Measurements from ENCODE around the gene PCCA. TPM values are rescaled to one million over a fixed set of nuclear protein-coding genes. Genes with fewer than 3 reads are reported as not detected.
"Not testable (repeated sequence)": the region's sequence is repeated elsewhere in the genome, so short reads cannot be mapped to it uniquely, and the experiment has no call there.

Gene PCCA
- total RNA-seq, 1 donor from 2014 or later = 3.6 TPM

DNA sequence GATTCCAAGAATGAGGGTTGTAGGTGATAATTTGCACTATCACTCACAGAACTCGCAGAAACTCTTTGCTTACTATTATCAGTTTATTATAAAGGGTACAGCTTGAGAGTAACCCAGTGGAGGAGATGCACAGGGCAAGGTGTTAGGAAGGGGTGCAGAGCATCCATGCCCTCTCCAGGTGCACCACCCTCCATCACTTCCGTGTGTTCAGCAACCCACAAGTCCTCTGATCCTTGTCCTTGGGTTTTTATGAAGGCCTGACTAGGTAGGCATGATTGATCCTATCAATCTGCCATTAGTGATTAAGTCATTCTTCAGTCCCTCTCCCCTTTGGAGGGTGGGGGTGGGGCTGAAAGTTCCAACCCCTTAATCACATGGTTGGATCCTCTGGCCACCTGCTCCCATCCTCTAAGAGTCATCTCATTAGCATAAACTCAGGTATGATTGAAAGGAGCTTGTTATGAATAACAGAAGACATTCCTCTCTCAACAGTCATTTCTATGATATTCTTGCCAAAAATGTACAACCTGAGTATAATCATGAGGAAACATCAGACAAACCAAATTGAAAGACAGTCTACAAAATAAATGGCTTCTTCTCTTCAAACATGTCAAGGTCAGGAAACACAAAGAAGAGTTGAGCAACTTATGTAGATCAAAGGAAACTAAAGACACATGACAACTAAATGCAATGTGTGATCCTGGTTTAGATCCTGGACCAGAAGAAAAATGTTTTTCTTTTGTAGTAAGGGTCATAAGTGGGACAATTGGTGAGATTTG, 225.4 kb downstream of the PCCA start:
- TF ChIP-seq, protein P1, sequence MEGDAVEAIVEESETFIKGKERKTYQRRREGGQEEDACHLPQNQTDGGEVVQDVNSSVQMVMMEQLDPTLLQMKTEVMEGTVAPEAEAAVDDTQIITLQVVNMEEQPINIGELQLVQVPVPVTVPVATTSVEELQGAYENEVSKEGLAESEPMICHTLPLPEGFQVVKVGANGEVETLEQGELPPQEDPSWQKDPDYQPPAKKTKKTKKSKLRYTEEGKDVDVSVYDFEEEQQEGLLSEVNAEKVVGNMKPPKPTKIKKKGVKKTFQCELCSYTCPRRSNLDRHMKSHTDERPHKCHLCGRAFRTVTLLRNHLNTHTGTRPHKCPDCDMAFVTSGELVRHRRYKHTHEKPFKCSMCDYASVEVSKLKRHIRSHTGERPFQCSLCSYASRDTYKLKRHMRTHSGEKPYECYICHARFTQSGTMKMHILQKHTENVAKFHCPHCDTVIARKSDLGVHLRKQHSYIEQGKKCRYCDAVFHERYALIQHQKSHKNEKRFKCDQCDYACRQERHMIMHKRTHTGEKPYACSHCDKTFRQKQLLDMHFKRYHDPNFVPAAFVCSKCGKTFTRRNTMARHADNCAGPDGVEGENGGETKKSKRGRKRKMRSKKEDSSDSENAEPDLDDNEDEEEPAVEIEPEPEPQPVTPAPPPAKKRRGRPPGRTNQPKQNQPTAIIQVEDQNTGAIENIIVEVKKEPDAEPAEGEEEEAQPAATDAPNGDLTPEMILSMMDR (IDR thresholded peaks at IDR 0.05) = no peak
- intact Hi-C loops (cut with DNase I) = no loop called here
- no peaks in the 10 kb centered on the region for H3K27me3 ChIP-seq
- H3K4me3 ChIP-seq = no peak overlapping the region
- peaks cover 4% of the 10 kb centered on the region in 2 donors for H3K36me3 ChIP-seq
- H3K9me3 ChIP-seq = no peaks in the 10 kb centered on the region
- H3K27ac ChIP-seq = no peak overlapping the region
- no peaks in the 10 kb centered on the region for H3K4me1 ChIP-seq
- DNase-seq (ENCODE audit: low spot score in 2 of 2) = no peak

DNA sequence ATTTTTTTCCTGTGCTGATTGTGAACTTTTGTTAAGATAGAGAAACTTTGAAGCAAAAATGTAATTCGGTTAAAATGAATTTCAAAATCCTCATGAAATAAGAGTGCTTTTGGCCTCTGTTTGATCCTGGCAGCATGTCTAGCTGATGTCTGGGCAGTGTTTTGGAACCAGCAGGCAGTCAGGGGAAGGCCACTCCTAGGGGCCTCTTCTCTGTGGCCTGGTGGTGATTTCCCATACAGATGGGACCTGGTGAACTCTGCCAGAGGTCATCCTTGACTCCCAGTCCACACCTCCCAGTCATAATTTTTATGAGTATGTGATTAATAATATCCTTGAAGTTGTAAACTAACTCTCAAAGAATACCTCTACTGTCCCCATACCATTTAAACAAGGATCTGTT, 226.6 kb downstream of the PCCA start:
- peaks cover 4% of the 10 kb centered on the region in 2 donors for H3K36me3 ChIP-seq
- no peaks in the 10 kb centered on the region for H3K27me3 ChIP-seq
- H3K4me1 ChIP-seq = no peaks in the 10 kb centered on the region
- no peak overlapping the region for H3K4me3 ChIP-seq
- TF ChIP-seq, protein P1 (IDR thresholded peaks at IDR 0.05) = no peak
- intact Hi-C loops (cut with DNase I) = no loop called here
- DNase-seq (ENCODE audit: low spot score in 2 of 2) = no peak
- H3K27ac ChIP-seq = no peak overlapping the region
- H3K9me3 ChIP-seq = no peaks in the 10 kb centered on the region

DNA sequence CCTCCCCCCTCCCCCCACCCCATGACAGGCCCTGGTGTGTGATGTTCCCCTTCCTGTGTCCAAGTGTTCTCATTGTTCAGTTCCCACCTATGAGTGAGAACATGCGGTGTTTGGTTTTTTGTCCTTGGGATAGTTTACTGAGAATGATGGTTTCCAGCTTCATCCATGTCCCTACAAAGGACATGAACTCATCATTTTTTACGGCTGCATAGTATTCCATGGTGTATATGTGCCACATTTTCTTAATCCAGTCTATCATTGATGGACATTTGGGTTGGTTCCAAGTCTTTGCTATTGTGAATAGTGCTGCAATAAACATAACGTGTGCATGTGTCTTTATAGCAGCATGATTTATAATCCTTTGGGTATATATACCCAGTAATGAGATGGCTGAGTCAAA, 229.6 kb downstream of the PCCA start:
- H3K9me3 ChIP-seq; DNase-seq (ENCODE audit: low spot score in 2 of 2); H3K27me3 ChIP-seq; H3K4me1 ChIP-seq; intact Hi-C loops (cut with DNase I); H3K27ac ChIP-seq; H3K4me3 ChIP-seq: not testable (repeated sequence)
- peaks cover 8 to 16% of the 10 kb centered on the region in 2 donors for H3K36me3 ChIP-seq

DNA sequence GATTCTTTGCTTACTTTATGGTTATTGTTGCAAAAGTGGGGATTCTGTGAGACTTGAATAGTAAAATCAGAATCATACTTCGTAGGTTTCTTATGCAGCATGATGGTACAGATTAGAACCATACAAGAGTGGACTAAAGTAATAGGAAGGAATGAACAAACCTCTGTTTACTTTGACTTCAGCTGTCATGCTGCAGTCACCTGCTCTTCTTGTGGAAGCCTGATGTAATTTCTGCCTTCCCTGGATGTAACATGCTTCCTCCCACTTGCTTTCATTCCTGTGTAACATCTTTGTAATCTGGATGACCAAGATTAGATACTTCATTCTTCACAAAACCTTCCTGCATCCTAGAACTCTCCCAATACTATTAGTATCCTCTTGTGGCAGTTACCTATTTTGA, 235.0 kb downstream of the PCCA start:
- H3K36me3 ChIP-seq = peaks cover 8 to 37% of the 10 kb centered on the region in 2 donors
- TF ChIP-seq, protein P1 (IDR thresholded peaks at IDR 0.05) = no peak
- H3K4me3 ChIP-seq = no peak overlapping the region
- DNase-seq (ENCODE audit: low spot score in 2 of 2) = no peak
- H3K27me3 ChIP-seq = no peaks in the 10 kb centered on the region
- H3K9me3 ChIP-seq = no peaks in the 10 kb centered on the region
- intact Hi-C loops (cut with DNase I) = no loop called here
- H3K4me1 ChIP-seq = no peaks in the 10 kb centered on the region
- no peak overlapping the region for H3K27ac ChIP-seq

DNA sequence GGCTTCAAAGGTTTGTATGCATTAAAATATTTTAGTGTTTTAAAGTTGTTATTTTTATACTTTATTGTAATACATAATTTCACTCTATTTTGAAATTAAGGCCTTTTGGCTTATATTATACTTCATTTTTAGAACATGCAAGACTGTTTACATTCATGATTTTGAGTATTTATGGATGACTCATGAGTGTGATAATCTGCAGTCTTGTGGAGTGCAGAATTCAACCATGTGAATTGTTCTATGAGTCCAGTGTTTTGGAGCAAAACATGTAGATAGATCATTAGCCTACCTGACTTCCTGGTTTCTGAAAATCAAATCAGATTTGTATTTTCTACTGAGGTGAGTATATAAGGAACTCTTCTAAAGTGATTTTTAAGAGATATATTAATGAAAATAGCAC, 241.8 kb downstream of the PCCA start:
- TF ChIP-seq, protein P1 (IDR thresholded peaks at IDR 0.05) = no peak
- no peak overlapping the region for H3K4me3 ChIP-seq
- intact Hi-C loops (cut with DNase I) = no loop called here
- no peaks in the 10 kb centered on the region for H3K4me1 ChIP-seq
- no peaks in the 10 kb centered on the region for H3K27me3 ChIP-seq
- H3K36me3 ChIP-seq = peaks cover 7 to 22% of the 10 kb centered on the region in 2 donors
- no peak overlapping the region for H3K27ac ChIP-seq
- no peaks in the 10 kb centered on the region for H3K9me3 ChIP-seq
- DNase-seq (ENCODE audit: low spot score in 2 of 2) = no peak

DNA sequence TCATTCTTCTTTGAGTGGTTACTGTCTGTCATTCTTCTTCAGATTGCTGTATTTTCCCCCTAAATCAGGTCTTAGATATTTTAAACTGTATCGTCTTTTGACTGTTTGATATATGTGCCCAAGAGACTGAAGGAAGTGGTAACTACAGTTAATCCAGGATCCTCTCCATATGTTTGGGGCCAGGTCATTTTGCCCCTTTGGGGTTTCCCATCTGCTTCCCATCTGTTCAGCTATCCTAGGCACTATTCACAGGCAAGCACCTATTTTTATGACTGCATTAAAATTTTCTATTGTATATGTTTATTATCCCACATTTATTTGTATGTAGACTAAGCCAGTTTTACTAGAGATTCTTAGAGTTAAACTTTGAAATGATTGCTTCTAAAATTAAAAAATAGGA, 244.2 kb downstream of the PCCA start:
- Histone ChIP-seq H3K4me3 (no peak overlapping the region), H3K27ac (no peak overlapping the region), H3K36me3 (peaks cover 7 to 14% of the 10 kb centered on the region in 2 donors), H3K9me3 (no peaks in the 10 kb centered on the region), H3K4me1 (no peaks in the 10 kb centered on the region), H3K27me3 (no peaks in the 10 kb centered on the region)
- TF ChIP-seq, protein P1 (IDR thresholded peaks at IDR 0.05) = no peak
- intact Hi-C loops (cut with DNase I) = no loop called here
- no peak for DNase-seq (ENCODE audit: low spot score in 2 of 2)
